Neuronal stem cell (in vitro differentiated cells): ENCODE data around the gene ELFN1.
A peak's percentile ranks its signal among the peaks of the same experiment; 100 is the strongest.

ENCODE experiments used
- DNase-seq: peaks from one replicate; pipeline ENCODE4 v3.0.0-alpha.2; 2013; ENCODE audit warnings: low spot score
- H2AFZ ChIP-seq: one replicate; pipeline ENCODE4 v1.6.1; 2013; ENCODE audit warnings: mild to moderate bottlenecking, low read length, inconsistent platforms
- H2AK5ac ChIP-seq: 2 replicates; pipeline ENCODE4 v1.6.1; 2013; ENCODE audit warnings: low read depth, mild to moderate bottlenecking, inconsistent platforms, low read length, moderate library complexity, mixed read lengths
- H2BK120ac ChIP-seq: 2 replicates; pipeline ENCODE4 v1.6.1; 2013; ENCODE audit warnings: low read depth, mild to moderate bottlenecking, inconsistent platforms, low read length, moderate library complexity, mixed read lengths
- H2BK12ac ChIP-seq: one replicate; pipeline ENCODE4 v1.6.1; 2013; ENCODE audit warnings: low read length, inconsistent platforms
- H2BK15ac ChIP-seq: 2 replicates; pipeline ENCODE4 v1.6.1; 2013; ENCODE audit warnings: mild to moderate bottlenecking, low read length, inconsistent platforms, mixed read lengths
- H2BK5ac ChIP-seq: one replicate; pipeline ENCODE4 v1.6.1; 2013; ENCODE audit warnings: inconsistent platforms, mild to moderate bottlenecking, low read length, moderate library complexity
- H3K14ac ChIP-seq: one replicate; pipeline ENCODE4 v1.6.1; 2013; ENCODE audit warnings: low read length, inconsistent platforms
- H3K18ac ChIP-seq: 2 replicates; pipeline ENCODE4 v1.6.1; 2013; ENCODE audit warnings: low read length, inconsistent platforms
- H3K23ac ChIP-seq: 2 replicates; pipeline ENCODE4 v1.6.1; 2013; ENCODE audit warnings: low read depth, mild to moderate bottlenecking, mixed read lengths, low read length, inconsistent platforms; ENCODE audit not compliant: poor library complexity
- H3K27ac ChIP-seq: replicated peaks from 3 replicates; pipeline ENCODE4 v1.5.1; 2013; ENCODE audit warnings: low read length, inconsistent platforms
- H3K27me3 ChIP-seq, 3 experiments: 2 replicates each; pipeline ENCODE4 v1.6.1; 2013; ENCODE audit warnings: low read length in 3 of 3, mild to moderate bottlenecking in 2 of 3, inconsistent platforms in 1 of 3, low read depth in 1 of 3, mixed read lengths in 1 of 3, moderate library complexity in 1 of 3; ENCODE audit not compliant: control insufficient read depth in 3 of 3, insufficient read depth in 3 of 3
- H3K36me3 ChIP-seq, 2 donors: replicated peaks in 1 of 2; 2 replicates each; pipeline ENCODE4 v1.6.1; 2013; ENCODE audit warnings: low read length in 2 of 2; ENCODE audit not compliant: control insufficient read depth in 2 of 2, insufficient read depth in 2 of 2
- H3K4ac ChIP-seq: 2 replicates; pipeline ENCODE4 v1.6.1; 2013; ENCODE audit warnings: inconsistent platforms, mild to moderate bottlenecking, low read length, moderate library complexity
- H3K4me1 ChIP-seq, 2 donors: 1 replicate in 1 of 2; 2 replicates in 1 of 2; pipeline ENCODE4 v1.6.1; 2013; ENCODE audit warnings: low read length in 2 of 2, low read depth in 1 of 2; ENCODE audit not compliant: control insufficient read depth in 2 of 2, insufficient read depth in 1 of 2
- H3K4me2 ChIP-seq: one replicate; pipeline ENCODE4 v1.6.1; 2013; ENCODE audit warnings: mild to moderate bottlenecking, low read length, inconsistent platforms; ENCODE audit not compliant: insufficient read depth, poor library complexity, severe bottlenecking
- H3K4me3 ChIP-seq, 2 donors: 2 replicates each; pipeline ENCODE4 v1.5.1; 2013; ENCODE audit warnings: low read length in 2 of 2, mild to moderate bottlenecking in 2 of 2, inconsistent platforms in 1 of 2, moderate library complexity in 1 of 2
- H3K79me1 ChIP-seq: one replicate; pipeline ENCODE4 v1.6.1; 2013; ENCODE audit warnings: low read depth, mild to moderate bottlenecking, inconsistent platforms, low read length, moderate library complexity
- H3K9ac ChIP-seq: one replicate; pipeline ENCODE4 v1.6.1; 2013; ENCODE audit warnings: mild to moderate bottlenecking, low read depth, low read length, inconsistent platforms; ENCODE audit not compliant: poor library complexity
- H3K9me3 ChIP-seq, 2 donors: replicated peaks in 1 of 2; 2 replicates each; pipeline versions ENCODE3 to v1.6.1; 2013; ENCODE audit warnings: low read length in 2 of 2, mild to moderate bottlenecking in 2 of 2, inconsistent platforms in 1 of 2, low read depth in 1 of 2, mixed read lengths in 1 of 2, moderate library complexity in 1 of 2; ENCODE audit not compliant: control insufficient read depth in 2 of 2, insufficient read depth in 1 of 2
- H4K8ac ChIP-seq: one replicate; pipeline ENCODE4 v1.6.1; 2013; ENCODE audit warnings: low read depth, mild to moderate bottlenecking, inconsistent platforms, low read length, moderate library complexity
- H4K91ac ChIP-seq: one replicate; pipeline ENCODE4 v1.6.1; 2013; ENCODE audit warnings: low read length, low read depth, mild to moderate bottlenecking, inconsistent platforms; ENCODE audit not compliant: poor library complexity
- WGBS, 2 donors: extraction: QIAGEN DNeasy Blood & Tissue Kit; methylation state at CpG; one replicate each; pipeline ENCODE4 v1.1.7; 2013; ENCODE audit warnings: missing lambda C conversion rate in 2 of 2, mixed read lengths in 1 of 2; ENCODE audit not compliant: insufficient read length in 2 of 2, insufficient replicate concordance in 1 of 2; ENCODE audit errors: extremely low coverage in 2 of 2; 5-methylcytosine and 5-hydroxymethylcytosine counted together

ELFN1 gene

GRCh38 chr7:1649751-1650326 is 20.2 kb upstream of the ELFN1 start:
- Histone ChIP-seq H2BK15ac (no peak overlapping the region), H3K9ac (no peak overlapping the region), H4K8ac (peak overlapping the region; percentile 26), H3K23ac (peak overlapping the region; percentile 43), H3K4me1 (peaks cover 13 to 24% of the 10 kb centered on the region in 2 donors), H3K18ac (no peak overlapping the region), H3K27ac (no peak overlapping the region), H3K27me3 (peaks cover 0 to 16% (median 0%) of the 10 kb centered on the region in 3 experiments), H3K4me3 (no peak overlapping the region), H2AK5ac (peak overlapping the region; percentile 82), H3K4me2 (no peak overlapping the region), H2BK5ac (no peak overlapping the region), H3K14ac (no peak overlapping the region), H3K79me1 (peaks cover 4% of the 10 kb centered on the region), H3K36me3 (no peaks in the 10 kb centered on the region), H3K9me3 (peaks cover 0 to 2% of the 10 kb centered on the region in 2 donors), H2BK120ac (peak overlapping the region; percentile 10), H3K4ac (no peak overlapping the region), H2BK12ac (no peak overlapping the region), H4K91ac (no peak overlapping the region), H2AFZ (no peak overlapping the region)
- no peak for DNase-seq
- no CpG with 5 or more reads among the region's 9 CpGs for WGBS, 2 donors

GRCh38 chr7:1650363-1651030 is 19.6 kb upstream of the ELFN1 start:
- Histone ChIP-seq H2AFZ (no peak overlapping the region), H3K18ac (peak overlapping the region; percentile 46), H3K23ac (peak overlapping the region; percentile 77), H3K4ac (no peak overlapping the region), H3K27ac (no peak overlapping the region), H3K9ac (peak overlapping the region; percentile 35), H2BK15ac (peak overlapping the region; percentile 24), H3K4me3 (no peak overlapping the region), H3K27me3 (peaks cover 0 to 16% (median 0%) of the 10 kb centered on the region in 3 experiments), H3K4me1 (peaks cover 13 to 28% of the 10 kb centered on the region in 2 donors), H4K8ac (no peak overlapping the region), H2BK12ac (no peak overlapping the region), H4K91ac (no peak overlapping the region), H2BK120ac (peak overlapping the region; percentile 10), H3K36me3 (no peaks in the 10 kb centered on the region), H2AK5ac (peak overlapping the region; percentile 70), H3K4me2 (no peak overlapping the region), H2BK5ac (no peak overlapping the region), H3K79me1 (peaks cover 4% of the 10 kb centered on the region), H3K9me3 (peaks cover 0 to 2% of the 10 kb centered on the region in 2 donors), H3K14ac (peak overlapping the region; percentile 83)
- no peak for DNase-seq
- WGBS, 2 donors: no CpG with 5 or more reads among the region's 23 CpGs

GRCh38 chr7:1651031-1651446 is 19.0 kb upstream of the ELFN1 start:
- WGBS, 2 donors: no CpG with 5 or more reads among the region's 13 CpGs

GRCh38 chr7:1651891-1652290 is 18.2 kb upstream of the ELFN1 start:
- DNase-seq: no peak
- no peak overlapping the region for H2AK5ac ChIP-seq
- H3K4me2 ChIP-seq: no peak overlapping the region
- H4K8ac ChIP-seq: no peak overlapping the region
- H3K4ac ChIP-seq: no peak overlapping the region
- no CpG with 5 or more reads among the region's 6 CpGs for WGBS, 2 donors
- H3K23ac ChIP-seq: no peak overlapping the region
- no peak overlapping the region for H3K4me3 ChIP-seq
- H2BK15ac ChIP-seq: no peak overlapping the region
- no peak overlapping the region for H2AFZ ChIP-seq
- H3K9ac ChIP-seq: no peak overlapping the region
- H4K91ac ChIP-seq: no peak overlapping the region
- no peak overlapping the region for H3K27ac ChIP-seq
- peaks cover 0 to 16% (median 0%) of the 10 kb centered on the region in 3 experiments for H3K27me3 ChIP-seq
- no peak overlapping the region for H3K14ac ChIP-seq
- peaks cover 4% of the 10 kb centered on the region for H3K79me1 ChIP-seq
- H2BK5ac ChIP-seq: no peak overlapping the region
- H3K4me1 ChIP-seq: peaks cover 13 to 24% of the 10 kb centered on the region in 2 donors
- no peak overlapping the region for H2BK120ac ChIP-seq
- H3K18ac ChIP-seq: no peak overlapping the region
- H3K9me3 ChIP-seq: peaks cover 0 to 2% of the 10 kb centered on the region in 2 donors
- no peaks in the 10 kb centered on the region for H3K36me3 ChIP-seq
- H2BK12ac ChIP-seq: no peak overlapping the region

More at GRCh38 chr7:1651031-1651446, 19.0 kb upstream of the ELFN1 start:
- H3K27me3 ChIP-seq: peaks cover 0 to 16% (median 0%) of the 10 kb centered on the region in 3 experiments
- no peak overlapping the region for H2BK120ac ChIP-seq
- H2AFZ ChIP-seq: peak overlapping the region; percentile 18
- H3K18ac ChIP-seq: peak overlapping the region; percentile 44
- peaks cover 4% of the 10 kb centered on the region for H3K79me1 ChIP-seq
- peak overlapping the region; percentile 83 for H3K14ac ChIP-seq
- peak overlapping the region; percentile 24 for H2BK15ac ChIP-seq
- no peak overlapping the region for H3K4ac ChIP-seq
- H3K23ac ChIP-seq: peak overlapping the region; percentile 77
- peak overlapping the region; percentile 35 for H3K9ac ChIP-seq
- no peak for DNase-seq
- H3K4me2 ChIP-seq: no peak overlapping the region
- no peak overlapping the region for H4K8ac ChIP-seq
- H3K36me3 ChIP-seq: no peaks in the 10 kb centered on the region
- H3K4me3 ChIP-seq: no peak overlapping the region
- peaks cover 13 to 28% of the 10 kb centered on the region in 2 donors for H3K4me1 ChIP-seq
- no peak overlapping the region for H2BK12ac ChIP-seq
- peak overlapping the region; percentile 70 for H2AK5ac ChIP-seq
- peaks cover 0 to 2% of the 10 kb centered on the region in 2 donors for H3K9me3 ChIP-seq
- H3K27ac ChIP-seq: no peak overlapping the region
- no peak overlapping the region for H4K91ac ChIP-seq
- H2BK5ac ChIP-seq: no peak overlapping the region
